ENCODE results near the gene TBC1D4. TPM values are rescaled to one million over a fixed set of nuclear protein-coding genes. Genes with fewer than 3 reads are reported as not detected.

The TBC1D4 gene
- total and polyA plus RNA-seq, 2 experiments from 2014 or later: 18.7 to 38.2 TPM

DNA sequence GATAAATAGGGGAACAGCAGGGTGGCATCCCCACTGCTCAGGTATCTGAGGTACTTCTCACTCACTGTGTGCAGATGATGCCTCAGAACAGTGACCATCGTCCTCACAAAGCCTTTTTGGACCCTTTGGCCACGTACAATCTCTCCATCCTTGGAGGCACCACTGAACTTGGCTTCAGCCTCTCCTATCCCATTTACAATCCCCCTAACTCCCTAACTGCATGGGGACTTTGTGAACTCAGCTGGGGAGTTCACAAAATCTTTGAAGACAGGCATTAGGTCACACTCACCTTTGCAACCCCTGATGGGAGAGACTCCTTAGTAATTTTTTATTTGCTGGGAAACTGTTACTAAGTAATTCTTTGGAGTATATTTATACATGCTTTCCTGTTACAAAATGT, 60.8 kb downstream of the TBC1D4 start:
- Histone ChIP-seq H3K4me3 (no peak overlapping the region), H3K36me3 (ENCODE audit: insufficient read depth) (no peaks in the 10 kb centered on the region), H3K79me2 (replicated peaks; ENCODE audit: insufficient read depth) (peaks cover 14% of the 10 kb centered on the region), H3F3A (replicated peaks; ENCODE audit: low read depth) (no peaks in the 10 kb centered on the region), H3K4me1 (ENCODE audit: insufficient read depth) (0 out of 2 replicates have a peak, but pooled peaks cover 7% of the 10 kb centered on the region), H3K4me2 (no peak overlapping the region), H3K27ac (ENCODE audit: low read depth) (no peak overlapping the region), H3K27me3 (ENCODE audit: insufficient read depth) (no peaks in the 10 kb centered on the region), H2AFZ (no peak overlapping the region), H3K9me2 (ENCODE audit: insufficient read depth) (no peaks in the 10 kb centered on the region), H4K20me1 (replicated peaks; ENCODE audit: insufficient read depth) (no peaks in the 10 kb centered on the region; the same call in 1 of the 2 replicates)
- ATAC-seq (no peak), DNase-seq (ENCODE audit: low spot score) (no peak)
- H3K27me3 Mint-ChIP-seq (ENCODE audit: insufficient read depth, low read depth, poor library complexity): no peaks in the 10 kb centered on the region
- no peak overlapping the region for H3K4me3 Mint-ChIP-seq
- H3K36me3 Mint-ChIP-seq (ENCODE audit: low read depth): no peaks in the 10 kb centered on the region
- H3K27ac Mint-ChIP-seq: no peak overlapping the region
- no peaks in the 10 kb centered on the region for H3K9me3 Mint-ChIP-seq
- TF ChIP-seq STAT1 (IDR thresholded peaks at IDR 0.05; ENCODE audit: unreplicated experiment) (no peak), ZNF331 (CRISPR knock-in tag; IDR thresholded peaks at IDR 0.05; ENCODE audit: low read depth) (no peak), CREB1 (CRISPR knock-in tag; IDR thresholded peaks at IDR 0.05; ENCODE audit: low read depth) (no peak)
- TF ChIP-seq, protein P1, sequence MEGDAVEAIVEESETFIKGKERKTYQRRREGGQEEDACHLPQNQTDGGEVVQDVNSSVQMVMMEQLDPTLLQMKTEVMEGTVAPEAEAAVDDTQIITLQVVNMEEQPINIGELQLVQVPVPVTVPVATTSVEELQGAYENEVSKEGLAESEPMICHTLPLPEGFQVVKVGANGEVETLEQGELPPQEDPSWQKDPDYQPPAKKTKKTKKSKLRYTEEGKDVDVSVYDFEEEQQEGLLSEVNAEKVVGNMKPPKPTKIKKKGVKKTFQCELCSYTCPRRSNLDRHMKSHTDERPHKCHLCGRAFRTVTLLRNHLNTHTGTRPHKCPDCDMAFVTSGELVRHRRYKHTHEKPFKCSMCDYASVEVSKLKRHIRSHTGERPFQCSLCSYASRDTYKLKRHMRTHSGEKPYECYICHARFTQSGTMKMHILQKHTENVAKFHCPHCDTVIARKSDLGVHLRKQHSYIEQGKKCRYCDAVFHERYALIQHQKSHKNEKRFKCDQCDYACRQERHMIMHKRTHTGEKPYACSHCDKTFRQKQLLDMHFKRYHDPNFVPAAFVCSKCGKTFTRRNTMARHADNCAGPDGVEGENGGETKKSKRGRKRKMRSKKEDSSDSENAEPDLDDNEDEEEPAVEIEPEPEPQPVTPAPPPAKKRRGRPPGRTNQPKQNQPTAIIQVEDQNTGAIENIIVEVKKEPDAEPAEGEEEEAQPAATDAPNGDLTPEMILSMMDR (conservative IDR thresholded peaks at IDR 0.05; ENCODE audit: low read depth in 2 of 2): no peak
- TF ChIP-seq, protein P2, sequence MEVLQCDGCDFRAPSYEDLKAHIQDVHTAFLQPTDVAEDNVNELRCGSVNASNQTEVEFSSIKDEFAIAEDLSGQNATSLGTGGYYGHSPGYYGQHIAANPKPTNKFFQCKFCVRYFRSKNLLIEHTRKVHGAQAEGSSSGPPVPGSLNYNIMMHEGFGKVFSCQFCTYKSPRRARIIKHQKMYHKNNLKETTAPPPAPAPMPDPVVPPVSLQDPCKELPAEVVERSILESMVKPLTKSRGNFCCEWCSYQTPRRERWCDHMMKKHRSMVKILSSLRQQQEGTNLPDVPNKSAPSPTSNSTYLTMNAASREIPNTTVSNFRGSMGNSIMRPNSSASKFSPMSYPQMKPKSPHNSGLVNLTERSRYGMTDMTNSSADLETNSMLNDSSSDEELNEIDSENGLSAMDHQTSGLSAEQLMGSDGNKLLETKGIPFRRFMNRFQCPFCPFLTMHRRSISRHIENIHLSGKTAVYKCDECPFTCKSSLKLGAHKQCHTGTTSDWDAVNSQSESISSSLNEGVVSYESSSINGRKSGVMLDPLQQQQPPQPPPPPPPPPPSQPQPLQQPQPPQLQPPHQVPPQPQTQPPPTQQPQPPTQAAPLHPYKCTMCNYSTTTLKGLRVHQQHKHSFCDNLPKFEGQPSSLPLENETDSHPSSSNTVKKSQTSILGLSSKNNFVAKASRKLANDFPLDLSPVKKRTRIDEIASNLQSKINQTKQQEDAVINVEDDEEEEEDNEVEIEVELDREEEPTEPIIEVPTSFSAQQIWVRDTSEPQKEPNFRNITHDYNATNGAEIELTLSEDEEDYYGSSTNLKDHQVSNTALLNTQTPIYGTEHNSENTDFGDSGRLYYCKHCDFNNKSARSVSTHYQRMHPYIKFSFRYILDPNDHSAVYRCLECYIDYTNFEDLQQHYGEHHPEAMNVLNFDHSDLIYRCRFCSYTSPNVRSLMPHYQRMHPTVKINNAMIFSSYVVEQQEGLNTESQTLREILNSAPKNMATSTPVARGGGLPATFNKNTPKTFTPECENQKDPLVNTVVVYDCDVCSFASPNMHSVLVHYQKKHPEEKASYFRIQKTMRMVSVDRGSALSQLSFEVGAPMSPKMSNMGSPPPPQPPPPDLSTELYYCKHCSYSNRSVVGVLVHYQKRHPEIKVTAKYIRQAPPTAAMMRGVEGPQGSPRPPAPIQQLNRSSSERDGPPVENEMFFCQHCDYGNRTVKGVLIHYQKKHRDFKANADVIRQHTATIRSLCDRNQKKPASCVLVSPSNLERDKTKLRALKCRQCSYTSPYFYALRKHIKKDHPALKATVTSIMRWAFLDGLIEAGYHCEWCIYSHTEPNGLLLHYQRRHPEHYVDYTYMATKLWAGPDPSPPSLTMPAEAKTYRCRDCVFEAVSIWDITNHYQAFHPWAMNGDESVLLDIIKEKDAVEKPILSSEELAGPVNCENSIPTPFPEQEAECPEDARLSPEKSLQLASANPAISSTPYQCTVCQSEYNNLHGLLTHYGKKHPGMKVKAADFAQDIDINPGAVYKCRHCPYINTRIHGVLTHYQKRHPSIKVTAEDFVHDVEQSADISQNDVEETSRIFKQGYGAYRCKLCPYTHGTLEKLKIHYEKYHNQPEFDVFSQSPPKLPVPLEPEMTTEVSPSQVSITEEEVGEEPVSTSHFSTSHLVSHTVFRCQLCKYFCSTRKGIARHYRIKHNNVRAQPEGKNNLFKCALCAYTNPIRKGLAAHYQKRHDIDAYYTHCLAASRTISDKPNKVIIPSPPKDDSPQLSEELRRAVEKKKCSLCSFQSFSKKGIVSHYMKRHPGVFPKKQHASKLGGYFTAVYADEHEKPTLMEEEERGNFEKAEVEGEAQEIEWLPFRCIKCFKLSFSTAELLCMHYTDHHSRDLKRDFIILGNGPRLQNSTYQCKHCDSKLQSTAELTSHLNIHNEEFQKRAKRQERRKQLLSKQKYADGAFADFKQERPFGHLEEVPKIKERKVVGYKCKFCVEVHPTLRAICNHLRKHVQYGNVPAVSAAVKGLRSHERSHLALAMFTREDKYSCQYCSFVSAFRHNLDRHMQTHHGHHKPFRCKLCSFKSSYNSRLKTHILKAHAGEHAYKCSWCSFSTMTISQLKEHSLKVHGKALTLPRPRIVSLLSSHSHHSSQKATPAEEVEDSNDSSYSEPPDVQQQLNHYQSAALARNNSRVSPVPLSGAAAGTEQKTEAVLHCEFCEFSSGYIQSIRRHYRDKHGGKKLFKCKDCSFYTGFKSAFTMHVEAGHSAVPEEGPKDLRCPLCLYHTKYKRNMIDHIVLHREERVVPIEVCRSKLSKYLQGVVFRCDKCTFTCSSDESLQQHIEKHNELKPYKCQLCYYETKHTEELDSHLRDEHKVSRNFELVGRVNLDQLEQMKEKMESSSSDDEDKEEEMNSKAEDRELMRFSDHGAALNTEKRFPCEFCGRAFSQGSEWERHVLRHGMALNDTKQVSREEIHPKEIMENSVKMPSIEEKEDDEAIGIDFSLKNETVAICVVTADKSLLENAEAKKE (CRISPR knock-in tag; IDR thresholded peaks at IDR 0.05): 0 out of 2 replicates have a peak, but pooled peaks have one; percentile 2
- TF ChIP-seq, protein P3, sequence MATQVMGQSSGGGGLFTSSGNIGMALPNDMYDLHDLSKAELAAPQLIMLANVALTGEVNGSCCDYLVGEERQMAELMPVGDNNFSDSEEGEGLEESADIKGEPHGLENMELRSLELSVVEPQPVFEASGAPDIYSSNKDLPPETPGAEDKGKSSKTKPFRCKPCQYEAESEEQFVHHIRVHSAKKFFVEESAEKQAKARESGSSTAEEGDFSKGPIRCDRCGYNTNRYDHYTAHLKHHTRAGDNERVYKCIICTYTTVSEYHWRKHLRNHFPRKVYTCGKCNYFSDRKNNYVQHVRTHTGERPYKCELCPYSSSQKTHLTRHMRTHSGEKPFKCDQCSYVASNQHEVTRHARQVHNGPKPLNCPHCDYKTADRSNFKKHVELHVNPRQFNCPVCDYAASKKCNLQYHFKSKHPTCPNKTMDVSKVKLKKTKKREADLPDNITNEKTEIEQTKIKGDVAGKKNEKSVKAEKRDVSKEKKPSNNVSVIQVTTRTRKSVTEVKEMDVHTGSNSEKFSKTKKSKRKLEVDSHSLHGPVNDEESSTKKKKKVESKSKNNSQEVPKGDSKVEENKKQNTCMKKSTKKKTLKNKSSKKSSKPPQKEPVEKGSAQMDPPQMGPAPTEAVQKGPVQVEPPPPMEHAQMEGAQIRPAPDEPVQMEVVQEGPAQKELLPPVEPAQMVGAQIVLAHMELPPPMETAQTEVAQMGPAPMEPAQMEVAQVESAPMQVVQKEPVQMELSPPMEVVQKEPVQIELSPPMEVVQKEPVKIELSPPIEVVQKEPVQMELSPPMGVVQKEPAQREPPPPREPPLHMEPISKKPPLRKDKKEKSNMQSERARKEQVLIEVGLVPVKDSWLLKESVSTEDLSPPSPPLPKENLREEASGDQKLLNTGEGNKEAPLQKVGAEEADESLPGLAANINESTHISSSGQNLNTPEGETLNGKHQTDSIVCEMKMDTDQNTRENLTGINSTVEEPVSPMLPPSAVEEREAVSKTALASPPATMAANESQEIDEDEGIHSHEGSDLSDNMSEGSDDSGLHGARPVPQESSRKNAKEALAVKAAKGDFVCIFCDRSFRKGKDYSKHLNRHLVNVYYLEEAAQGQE (IDR thresholded peaks at IDR 0.05; ENCODE audit: unreplicated experiment): no peak
- peaks cover 19% of the 10 kb centered on the region for H3K4me1 Mint-ChIP-seq
